Subcutaneous adipose tissue (tissue), 4 donors: Measurements from ENCODE around the gene TAOK1. TPM values are rescaled to one million over a fixed set of nuclear protein-coding genes. Genes with fewer than 3 reads are reported as not detected.

ENCODE experiments used
- CTCF ChIP-seq: fragments of 450-650 bp; IDR thresholded peaks from one replicate; pipeline ENCODE4 v1.5.1; 2016; ENCODE audit warnings: low read depth, mild to moderate bottlenecking, control low read depth, antibody characterized with exemption, moderate library complexity
- total RNA-seq, 4 donors: library from RNA; depleted of rRNA; stranded (reverse); fragments of >200 nt; gene quantifications; one replicate each; pipeline ENCODE4 v1.1.0, GENCODE V29; 2016

TAOK1 gene
- total RNA-seq, 4 donors from 2014 or later: 64.8 to 106 (median 79.1) TPM

GRCh38 chr17:29567554-29568330 lies 177.6 kb downstream of the TAOK1 start:
- TF ChIP-seq CTCF: no peak

GRCh38 chr17:29568331-29569244 lies 178.4 kb downstream of the TAOK1 start, which contains the start of gene TP53I13:
Gene TP53I13 (plus strand): TSS chr17:29568701. CDS start chr17:29568759, 58 bp downstream.
- TF ChIP-seq CTCF: no peak

- no peak for TF ChIP-seq CTCF
These were observed 179.2 kb downstream of the TAOK1 start for GRCh38 chr17:29569245-29569950.

GRCh38 chr17:29570521-29570920 lies 180.4 kb downstream of the TAOK1 start:
- TF ChIP-seq CTCF: no peak

- no peak for TF ChIP-seq CTCF
These were observed 181.3 kb downstream of the TAOK1 start for GRCh38 chr17:29571486-29571882.

- no peak for TF ChIP-seq CTCF
These were observed 181.9 kb downstream of the TAOK1 start for GRCh38 chr17:29571883-29572681.
